ENCODE measurements around the gene SLC25A39. TPM values are rescaled to one million over a fixed set of nuclear protein-coding genes. Genes with fewer than 3 reads are reported as not detected.
"Not testable (repeated sequence)": the region's sequence is repeated elsewhere in the genome, so short reads cannot be mapped to it uniquely, and the experiment has no call there.

The SLC25A39 gene, protein sequence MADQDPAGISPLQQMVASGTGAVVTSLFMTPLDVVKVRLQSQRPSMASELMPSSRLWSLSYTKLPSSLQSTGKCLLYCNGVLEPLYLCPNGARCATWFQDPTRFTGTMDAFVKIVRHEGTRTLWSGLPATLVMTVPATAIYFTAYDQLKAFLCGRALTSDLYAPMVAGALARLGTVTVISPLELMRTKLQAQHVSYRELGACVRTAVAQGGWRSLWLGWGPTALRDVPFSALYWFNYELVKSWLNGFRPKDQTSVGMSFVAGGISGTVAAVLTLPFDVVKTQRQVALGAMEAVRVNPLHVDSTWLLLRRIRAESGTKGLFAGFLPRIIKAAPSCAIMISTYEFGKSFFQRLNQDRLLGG
- total RNA-seq, result 78.6 TPM

GRCh38 chr17:44324571-44325275 lies at the start of gene SLC25A39:
Gene SLC25A39 (minus strand): TSS chr17:44324823. CDS start chr17:44323562, 1,261 bp downstream.
- peak; percentile 97 for DNase-seq (ENCODE audit: low spot score)
- ATAC-seq, result peak; percentile 90

- DNase-seq (ENCODE audit: low spot score) (no peak), ATAC-seq (no peak)
These were observed 47.4 kb upstream of the SLC25A39 start for GRCh38 chr17:44372036-44372435.

DNA sequence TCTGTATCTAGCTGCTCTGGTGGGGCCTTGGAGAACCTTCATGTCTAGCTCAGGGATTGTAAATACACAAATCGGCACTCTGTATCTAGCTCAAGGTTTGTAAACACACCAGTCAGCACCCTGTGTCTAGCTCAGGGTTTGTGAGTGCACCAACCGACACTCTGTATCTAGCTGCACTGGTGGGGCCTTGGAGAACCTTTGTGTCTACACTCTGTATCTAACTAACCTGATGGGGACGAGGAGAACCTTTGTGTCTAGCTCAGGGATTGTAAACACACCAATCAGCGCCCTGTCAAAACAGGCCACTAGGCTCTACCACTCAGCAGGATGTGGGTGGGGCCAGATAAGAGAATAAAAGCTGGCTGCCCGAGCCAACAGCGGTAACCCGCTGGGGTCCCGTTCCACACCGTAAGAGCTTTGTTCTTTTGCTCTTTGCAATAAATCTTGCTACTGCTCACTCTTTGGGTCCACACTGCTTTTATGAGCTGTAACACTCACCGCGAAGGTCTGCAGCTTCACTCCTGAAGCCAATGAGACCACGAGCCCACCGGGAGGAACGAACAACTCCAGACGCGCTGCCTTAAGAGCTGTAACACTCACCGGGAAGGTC lies 44.9 kb upstream of the SLC25A39 start:
- DNase-seq (ENCODE audit: low spot score); ATAC-seq: not testable (repeated sequence)

GRCh38 chr17:44368391-44369243 lies 44.0 kb upstream of the SLC25A39 start:
- DNase-seq (ENCODE audit: low spot score); ATAC-seq: not testable (repeated sequence)

- DNase-seq (ENCODE audit: low spot score) (no peak), ATAC-seq (no peak)
These were observed 42.8 kb upstream of the SLC25A39 start for GRCh38 chr17:44367231-44367979.

- DNase-seq (ENCODE audit: low spot score); ATAC-seq: not testable (repeated sequence)
These were observed 40.4 kb upstream of the SLC25A39 start for GRCh38 chr17:44365051-44365450.

- ATAC-seq (peak; percentile 96), DNase-seq (ENCODE audit: low spot score) (no peak)
These were observed 39.1 kb upstream of the SLC25A39 start, which contains the start of gene FAM171A2 for GRCh38 chr17:44363613-44364159. Gene FAM171A2 (minus strand): TSS chr17:44363853. CDS start chr17:44363714, 139 bp downstream.

DNA sequence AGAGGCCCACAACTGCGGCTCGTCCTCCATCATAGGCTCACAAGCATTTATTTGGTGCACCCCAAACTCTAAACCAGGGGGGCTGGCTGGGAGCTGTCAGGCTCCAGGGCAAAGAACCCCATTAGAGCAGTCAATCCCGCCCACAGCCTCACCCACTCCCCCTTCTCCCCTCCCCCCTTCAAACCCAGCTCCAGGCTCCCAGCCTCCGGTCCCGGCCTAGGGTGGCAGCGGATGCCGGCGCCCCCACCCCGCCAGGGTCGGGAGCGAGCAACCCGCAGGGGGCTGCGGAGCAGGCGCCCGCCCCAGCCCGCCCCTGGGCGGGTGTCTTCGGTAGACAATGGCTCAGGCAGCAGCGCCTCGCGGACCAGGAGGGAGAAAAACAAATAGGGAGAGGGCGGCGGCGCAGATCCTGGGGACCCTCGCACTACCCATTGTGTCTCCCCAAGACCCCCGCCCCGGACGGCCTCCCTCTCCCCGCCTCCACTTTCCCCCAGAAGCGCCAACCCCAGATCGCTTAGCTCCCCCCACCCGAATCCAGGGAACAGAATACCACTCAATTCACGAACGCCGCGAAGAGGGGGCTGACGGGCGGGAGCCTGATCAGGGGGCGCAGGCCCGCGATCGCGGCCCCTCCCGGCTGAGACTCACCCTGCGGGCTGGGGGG lies 38.5 kb upstream of the SLC25A39 start:
- ATAC-seq, result peak; percentile 42
- DNase-seq (ENCODE audit: low spot score), result no peak

DNA sequence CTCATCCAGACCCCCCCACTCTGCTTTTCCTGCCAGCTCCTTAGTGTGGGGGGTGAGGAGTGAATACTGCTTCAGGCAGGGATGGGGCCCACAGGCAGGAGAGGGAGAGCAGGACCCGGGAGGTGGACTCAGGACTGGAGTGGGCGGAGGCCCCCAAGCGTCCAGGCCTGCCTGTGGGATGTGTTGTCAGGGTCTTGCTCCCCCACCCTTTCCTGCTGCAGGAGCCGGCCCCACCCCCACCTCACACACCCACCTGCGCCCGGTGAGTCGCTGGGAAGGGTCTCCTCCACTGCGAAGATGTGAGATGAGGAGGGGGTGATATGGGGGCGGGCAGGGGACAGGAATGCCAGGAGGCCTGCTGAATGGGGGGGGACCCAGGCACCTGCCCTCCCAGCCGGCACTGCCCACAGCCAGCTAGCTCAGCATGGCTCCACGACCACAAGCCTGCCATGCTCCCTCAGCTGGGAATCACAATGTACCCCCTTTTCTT lies 37.9 kb upstream of the SLC25A39 start:
- ATAC-seq (no peak), DNase-seq (ENCODE audit: low spot score) (no peak)

GRCh38 chr17:44361292-44362260 lies 37.0 kb upstream of the SLC25A39 start:
- ATAC-seq (no peak), DNase-seq (ENCODE audit: low spot score) (no peak)

- ATAC-seq (no peak), DNase-seq (ENCODE audit: low spot score) (no peak)
These were observed 36.2 kb upstream of the SLC25A39 start for GRCh38 chr17:44360826-44361225.

DNA sequence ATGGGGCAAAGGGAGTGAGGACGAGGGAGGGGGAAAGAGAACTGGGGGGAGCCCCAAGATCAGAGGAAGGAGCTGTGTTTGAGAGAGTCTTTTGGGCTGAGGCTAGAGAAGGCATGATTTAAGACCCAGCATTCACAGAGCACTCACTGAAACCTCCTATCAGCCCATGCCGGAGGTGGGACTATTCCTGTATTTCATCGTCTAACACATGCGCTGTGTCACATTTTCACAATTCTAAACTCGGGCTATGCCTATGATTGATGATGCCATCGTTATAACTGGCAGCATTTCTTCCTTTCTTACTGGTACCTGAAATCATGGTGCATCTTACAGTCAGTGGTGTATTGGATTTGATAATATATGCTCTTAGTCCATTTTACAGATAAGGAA lies 35.5 kb upstream of the SLC25A39 start:
- no peak for DNase-seq (ENCODE audit: low spot score)
- ATAC-seq, result no peak

DNA sequence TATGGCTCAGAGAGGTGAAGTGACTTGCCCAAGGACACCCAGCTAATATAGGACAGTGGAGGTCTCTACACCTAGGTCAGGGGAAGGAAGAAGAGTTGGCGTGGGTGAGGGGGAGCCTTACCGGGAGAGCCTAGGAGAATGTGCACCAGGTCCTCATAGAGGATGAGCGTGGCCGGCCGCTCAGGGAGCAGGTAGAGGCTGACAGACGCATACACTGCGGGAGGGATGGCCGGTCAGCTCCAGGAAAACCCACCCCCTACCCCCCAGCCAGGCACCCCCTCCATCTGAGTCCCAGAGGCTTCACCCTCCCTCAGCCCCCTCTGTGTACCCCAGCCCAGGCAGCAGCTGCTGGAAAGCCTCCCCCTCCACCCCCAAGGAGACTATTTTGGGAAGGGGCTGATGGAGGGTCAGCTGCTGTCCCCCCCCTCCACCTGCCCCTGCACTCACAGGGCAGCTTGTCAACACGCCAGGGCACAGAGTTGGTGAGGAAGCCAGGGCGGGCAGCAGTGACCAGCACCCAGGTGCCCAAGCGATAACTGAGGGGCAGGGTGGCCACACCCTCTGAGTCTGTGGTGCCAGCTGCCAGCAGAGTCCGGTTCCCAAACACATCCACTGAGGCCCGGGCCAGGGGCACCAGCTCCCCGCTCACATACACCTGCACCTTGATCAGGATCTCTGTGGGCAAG lies 35.0 kb upstream of the SLC25A39 start:
- DNase-seq (ENCODE audit: low spot score) (no peak), ATAC-seq (no peak)

DNA sequence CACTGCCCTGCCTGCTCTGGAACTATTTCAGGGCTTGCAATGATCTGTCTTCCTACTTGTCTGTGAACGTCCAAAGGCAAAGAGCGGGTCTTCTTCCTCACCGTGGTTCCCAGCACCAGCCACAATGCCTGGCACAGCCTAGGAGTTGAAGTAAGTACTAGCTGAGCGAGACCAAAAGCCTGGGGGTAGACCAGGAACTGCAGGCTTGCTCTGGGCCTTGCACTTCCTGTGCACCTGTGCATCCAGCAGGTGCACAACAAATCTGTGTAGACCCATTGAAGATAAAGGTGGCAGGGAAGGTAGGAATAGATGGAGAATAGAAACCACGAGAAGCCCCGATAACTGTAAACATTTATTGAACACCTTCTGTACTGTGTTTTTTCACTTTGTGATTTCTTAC lies 34.4 kb upstream of the SLC25A39 start:
- DNase-seq (ENCODE audit: low spot score) (no peak), ATAC-seq (no peak)

DNA sequence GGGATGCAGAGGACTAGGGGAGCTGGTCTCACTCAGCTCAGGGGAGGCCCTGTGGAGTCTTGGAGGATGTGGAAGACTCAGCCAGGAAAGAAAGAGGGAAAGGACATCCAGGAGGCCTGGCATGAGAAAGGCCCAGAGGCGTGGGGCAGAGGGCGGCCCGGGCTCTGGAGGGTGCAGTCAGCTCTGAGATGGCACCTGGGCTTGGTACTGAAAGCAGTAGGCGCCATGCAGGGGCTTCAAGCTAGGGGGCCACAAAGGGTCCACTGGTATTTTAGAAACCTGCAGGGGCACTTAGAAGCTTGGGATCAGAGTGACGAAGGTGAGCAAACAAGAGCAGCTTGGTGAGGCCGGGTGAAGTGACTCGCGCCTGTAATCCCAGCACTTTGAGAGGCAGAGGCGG lies 33.4 kb upstream of the SLC25A39 start:
- DNase-seq (ENCODE audit: low spot score), result no peak
- ATAC-seq, result no peak

DNA sequence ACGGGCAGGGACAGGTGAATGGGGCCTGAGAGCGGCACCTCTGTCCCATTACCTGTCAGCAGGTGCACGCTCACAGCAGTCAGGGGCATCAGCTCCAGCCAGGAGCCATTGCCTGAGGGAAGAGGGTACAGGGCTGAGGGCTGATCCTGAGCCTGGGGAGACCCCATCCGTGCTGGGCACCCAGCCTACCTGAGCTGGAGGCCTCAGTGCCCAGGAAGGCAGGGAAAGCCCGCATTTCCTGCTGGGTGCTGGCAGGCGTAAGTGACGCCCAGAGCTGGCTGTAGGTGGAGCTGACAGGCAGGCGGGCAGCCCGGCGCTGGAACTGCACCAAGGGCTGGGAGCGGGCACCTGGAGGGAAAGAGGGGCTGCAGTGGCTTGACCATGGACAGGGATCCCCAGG lies 31.6 kb upstream of the SLC25A39 start:
- DNase-seq (ENCODE audit: low spot score), result no peak
- no peak for ATAC-seq

DNA sequence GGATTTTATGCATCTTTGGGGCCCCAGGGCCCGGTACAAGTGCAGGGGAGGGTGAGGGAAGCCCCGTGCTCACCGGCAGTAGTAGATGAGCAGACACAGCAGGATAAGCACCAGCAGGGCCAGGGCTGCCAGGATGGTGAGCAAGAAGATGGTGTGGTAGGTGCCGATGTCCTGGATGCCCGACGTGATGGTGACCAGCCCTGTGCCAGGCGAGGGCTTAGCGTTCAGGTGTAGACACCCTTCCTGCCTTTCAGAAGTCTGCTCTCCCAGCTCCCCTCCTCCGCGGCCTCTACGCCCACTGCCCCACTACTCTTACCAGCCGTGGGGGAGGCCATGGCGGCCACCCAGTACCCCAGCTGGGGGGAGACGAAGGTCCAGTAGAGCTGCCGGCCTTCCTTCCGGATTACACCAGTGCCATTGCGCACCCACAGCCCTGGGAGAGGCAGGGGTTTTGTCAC lies 31.0 kb upstream of the SLC25A39 start:
- ATAC-seq, result no peak
- no peak for DNase-seq (ENCODE audit: low spot score)
